HCT116 (cell line): ENCODE results near the gene FHOD3. TPM values are rescaled to one million over a fixed set of nuclear protein-coding genes. Genes with fewer than 3 reads are reported as not detected.

Experiments
- ATAC-seq: fragments of 200-7000 bp; cut with Tn5 transposase; 2 replicates; pipeline ENCODE4 v1.9.1; 2020; ENCODE audit warnings: mild to moderate bottlenecking, moderate library complexity
- BruUV-seq: library from RNA; stranded (reverse); fragments of 400-500 nt; replicated peaks from 2 replicates; lab custom pipeline; 2021; lab: Mats Ljungman, UMichigan
- CTCF ChIA-PET: fragments of 300-600 bp; sonication (Branson Sonifier 250); formaldehyde crosslinking; loops from one replicate; lab custom pipeline; 2021; ENCODE audit warnings: antibody characterized with exemption; lab: Charles Lee
- POLR2A ChIA-PET: fragments of 300-600, 350-600 bp; sonication (Branson Sonifier 250); formaldehyde crosslinking; loops from one replicate; lab custom pipeline; 2021; ENCODE audit warnings: antibody characterized with exemption; lab: Charles Lee
- RAD21 ChIA-PET, 2 experiments: fragments of 300-600 bp; sonication (Branson Sonifier 250); formaldehyde crosslinking; loops; one replicate each; lab custom pipeline; 2023; ENCODE audit warnings: low total read pairs in 2 of 2; ENCODE audit not compliant: uncharacterized antibody in 2 of 2, unreplicated experiment in 2 of 2, low non-redundant PET in 1 of 2; lab: Charles Lee
- DNase-seq: peaks from one replicate; pipeline ENCODE4 v3.0.0-alpha.2; 2010; ENCODE audit warnings: low read depth, low spot score
- H2AFZ ChIP-seq: fragments of 200-600 bp; shearing (Covaris generic), sonication (generic); 2 replicates; pipeline ENCODE4 v1.6.1; 2017; ENCODE audit warnings: low read depth, mixed run types, mixed read lengths, antibody characterized with exemption, low read length; ENCODE audit not compliant: poor library complexity, severe bottlenecking
- H3K27ac ChIP-seq: 2 replicates; pipeline ENCODE4 v1.5.1; 2012; ENCODE audit warnings: low read depth, low read length
- H3K27me3 ChIP-seq: fragments of 200-600 bp; sonication (generic); 2 replicates; pipeline ENCODE4 v1.6.1; 2016; ENCODE audit warnings: mixed run types, low read length, mixed read lengths; ENCODE audit not compliant: insufficient read depth
- H3K36me3 ChIP-seq, 2 experiments: fragments of 200-500 bp in 1 of 2; fragments of 200-600 bp in 1 of 2; sonication (Bioruptor generic) in 1 of 2; sonication (generic) in 1 of 2; 2 replicates each; pipeline versions ENCODE4 v1.5.1 to v1.6.1; 2014 to 2016; ENCODE audit warnings: low read length in 2 of 2, inconsistent platforms in 1 of 2, mixed read lengths in 1 of 2, mixed run types in 1 of 2; ENCODE audit not compliant: insufficient read depth in 2 of 2, control insufficient read depth in 1 of 2
- H3K4me1 ChIP-seq, 2 experiments: fragments of 200-600 bp in 1 of 2; sonication (generic) in 1 of 2; 2 replicates each; pipeline versions ENCODE4 v1.5.1 to v1.6.1; 2012 to 2017; ENCODE audit warnings: low read length in 2 of 2, inconsistent platforms in 1 of 2, mild to moderate bottlenecking in 1 of 2, mixed read lengths in 1 of 2, mixed run types in 1 of 2, moderate library complexity in 1 of 2; ENCODE audit not compliant: insufficient read depth in 2 of 2, control insufficient read depth in 1 of 2
- H3K4me2 ChIP-seq: fragments of 200-600 bp; sonication (generic); 2 replicates; pipeline ENCODE4 v1.6.1; 2017; ENCODE audit warnings: mixed run types, low read length, mixed read lengths
- H3K4me3 ChIP-seq, 2 experiments: fragments of 200-600 bp in 1 of 2; sonication (generic) in 1 of 2; replicated peaks in 1 of 2; 2 replicates each; pipeline ENCODE4 v1.5.1; 2011 to 2016; ENCODE audit warnings: low read length in 2 of 2, control low read depth in 1 of 2, low read depth in 1 of 2, mild to moderate bottlenecking in 1 of 2, mixed read lengths in 1 of 2, mixed run types in 1 of 2
- H3K79me2 ChIP-seq: fragments of 200-600 bp; sonication (generic); 2 replicates; pipeline ENCODE4 v1.6.1; 2017; ENCODE audit warnings: mild to moderate bottlenecking, mixed run types, low read length, moderate library complexity, mixed read lengths; ENCODE audit not compliant: insufficient read depth
- H3K9ac ChIP-seq: fragments of 200-600 bp; sonication (generic); 2 replicates; pipeline ENCODE4 v1.6.1; 2016; ENCODE audit warnings: low read length, mixed read lengths
- H3K9me2 ChIP-seq: fragments of 200-600 bp; sonication (generic), shearing (Covaris generic); 2 replicates; pipeline ENCODE4 v1.6.1; 2017; ENCODE audit warnings: mixed run types, mild to moderate bottlenecking, moderate library complexity; ENCODE audit not compliant: insufficient read depth
- H3K9me3 ChIP-seq, 2 experiments: fragments of 200-500 bp in 1 of 2; fragments of 200-600 bp in 1 of 2; sonication (Bioruptor generic) in 1 of 2; sonication (generic) in 1 of 2; 2 replicates each; pipeline ENCODE4 v1.6.1; 2014 to 2017; ENCODE audit warnings: low read length in 2 of 2, mixed read lengths in 2 of 2, inconsistent platforms in 1 of 2, low read depth in 1 of 2, mild to moderate bottlenecking in 1 of 2, mixed run types in 1 of 2, moderate library complexity in 1 of 2; ENCODE audit not compliant: control insufficient read depth in 1 of 2, insufficient read depth in 1 of 2
- H4K20me1 ChIP-seq: fragments of 200-600 bp; sonication (generic), shearing (Covaris generic); 2 replicates; pipeline ENCODE4 v1.6.1; 2017; ENCODE audit warnings: mixed run types, mild to moderate bottlenecking, moderate library complexity; ENCODE audit not compliant: insufficient read depth
- CTCF ChIP-seq, 3 experiments: fragments of 200-600 bp in 1 of 3; sonication (generic) in 1 of 3; IDR thresholded peaks in 2 of 3; conservative IDR thresholded peaks in 1 of 3; 2 replicates each; pipeline ENCODE4 v1.5.1; 2012 to 2017; ENCODE audit warnings: low read depth in 2 of 3, low read length in 2 of 3, antibody characterized with exemption in 1 of 3, borderline replicate concordance in 1 of 3, control low read depth in 1 of 3, mild to moderate bottlenecking in 1 of 3, mixed read lengths in 1 of 3, mixed run types in 1 of 3, moderate library complexity in 1 of 3; ENCODE audit not compliant: insufficient read depth in 1 of 3
- ELF1 ChIP-seq: IDR thresholded peaks from 2 replicates; pipeline ENCODE4 v1.6.1; 2012; ENCODE audit warnings: low read depth, borderline replicate concordance
- EZH2phosphoT487 ChIP-seq: fragments of 200-600 bp; IDR thresholded peaks from 2 replicates; pipeline ENCODE4 v1.6.1; 2018; ENCODE audit warnings: antibody characterized with exemption, borderline replicate concordance
- POLR2A ChIP-seq: IDR thresholded peaks from 2 replicates; pipeline ENCODE4 v1.7.0; 2011; ENCODE audit warnings: borderline replicate concordance; ENCODE audit not compliant: insufficient read depth, insufficient read length; ENCODE audit errors: extremely low read depth
- RAD21 ChIP-seq: IDR thresholded peaks from 2 replicates; pipeline ENCODE4 v1.6.1; 2012; ENCODE audit warnings: low read depth, mild to moderate bottlenecking
- ZBTB33 ChIP-seq: IDR thresholded peaks from 2 replicates; pipeline ENCODE4 v1.6.1; 2011; ENCODE audit warnings: mild to moderate bottlenecking, low read length, moderate library complexity; ENCODE audit not compliant: insufficient replicate concordance; ENCODE audit errors: extremely low read depth
- ZNF274 ChIP-seq: fragments of 200-500 bp; sonication (Bioruptor generic); IDR thresholded peaks from 2 replicates; pipeline ENCODE4 v1.6.1; 2014; ENCODE audit warnings: mild to moderate bottlenecking, low read depth, low read length, inconsistent platforms
- intact Hi-C: fragments of 100-400 bp; cut with micrococcal nuclease; formaldehyde crosslinking; loops from 2 replicates; pipeline ENCODE4 v1.10.0; 2022
- total RNA-seq: library from RNA; stranded (reverse); gene quantifications from one replicate; pipeline ENCODE4 v1.2.1, GENCODE V29; 2021; ENCODE audit not compliant: unreplicated experiment

The FHOD3 gene
- total RNA-seq, 1 experiment from 2014 or later = 4.0 TPM

- ChIA-PET RAD21 (no interaction called here), CTCF (no interaction called here), POLR2A (no interaction called here)
- Histone ChIP-seq H4K20me1 (no peaks in the 10 kb centered on the region), H3K4me3 (no peak overlapping the region), H3K4me1 (no peaks in the 10 kb centered on the region), H3K36me3 (no peaks in the 10 kb centered on the region), H3K27ac (no peak overlapping the region), H3K9ac (no peak overlapping the region), H3K4me2 (no peak overlapping the region), H3K9me2 (no peaks in the 10 kb centered on the region), H3K79me2 (no peaks in the 10 kb centered on the region), H3K9me3 (no peaks in the 10 kb centered on the region), H2AFZ (no peak overlapping the region), H3K27me3 (no peaks in the 10 kb centered on the region)
- intact Hi-C loops = no loop called here
- DNase-seq (no peak), ATAC-seq (no peak)
- no TSS peak for BruUV-seq
- TF ChIP-seq RAD21 (no peak), CTCF (IDR thresholded peaks at IDR 0.05 in 2 of 3, conservative IDR thresholded peaks at IDR 0.05 in 1 of 3; ENCODE audit: borderline replicate concordance in 1 of 3, insufficient read depth in 1 of 3, low read depth in 2 of 3, low read length in 2 of 3) (no peak), ZNF274 (no peak), POLR2A (no peak), ZBTB33 (no peak), EZH2phosphoT487 (no peak), ELF1 (no peak)
These were observed 166.7 kb downstream of the FHOD3 start for GRCh38 chr18:36464126-36464651.
